ENCODE data around the gene OTUB1. TPM values are rescaled to one million over a fixed set of nuclear protein-coding genes. Genes with fewer than 3 reads are reported as not detected.

OTUB1 gene
- total RNA-seq, 1 experiment from 2014 or later, result 87.0 TPM

DNA sequence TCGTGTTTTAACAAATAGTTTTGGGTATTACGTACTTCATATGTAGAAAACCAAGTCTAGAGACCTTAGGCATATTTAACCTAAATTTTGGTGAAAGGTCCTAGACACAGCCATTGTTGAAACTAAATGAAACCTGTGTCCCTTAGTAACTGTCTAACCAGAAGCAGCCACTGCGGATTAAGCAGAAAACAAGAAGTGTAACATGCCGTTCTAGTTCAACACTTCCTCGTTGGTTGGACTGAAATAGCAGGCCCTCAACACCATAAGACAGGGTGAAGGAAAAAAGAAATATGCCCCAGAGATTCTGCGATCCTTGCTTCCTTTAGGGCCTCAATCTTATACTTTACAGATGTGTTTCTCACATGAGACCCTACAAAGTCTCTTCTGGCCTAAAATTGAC is 45.5 kb upstream of the OTUB1 start (continued):
- TF ChIP-seq FOSL1 (IDR thresholded peaks at IDR 0.05; ENCODE audit: low read depth) (no peak), CEBPB (IDR thresholded peaks at IDR 0.05; ENCODE audit: low read depth) (no peak), EZH2phosphoT487 (IDR thresholded peaks at IDR 0.05; ENCODE audit: borderline replicate concordance) (no peak), RAD21 (IDR thresholded peaks at IDR 0.05; ENCODE audit: low read depth) (no peak), POLR2A (IDR thresholded peaks at IDR 0.05; ENCODE audit: borderline replicate concordance, extremely low read depth, insufficient read depth, insufficient read length) (no peak), SIN3A (IDR thresholded peaks at IDR 0.05; ENCODE audit: low read depth) (no peak), EGR1 (IDR thresholded peaks at IDR 0.05; ENCODE audit: low read depth) (no peak)
- TF ChIP-seq, protein P1, sequence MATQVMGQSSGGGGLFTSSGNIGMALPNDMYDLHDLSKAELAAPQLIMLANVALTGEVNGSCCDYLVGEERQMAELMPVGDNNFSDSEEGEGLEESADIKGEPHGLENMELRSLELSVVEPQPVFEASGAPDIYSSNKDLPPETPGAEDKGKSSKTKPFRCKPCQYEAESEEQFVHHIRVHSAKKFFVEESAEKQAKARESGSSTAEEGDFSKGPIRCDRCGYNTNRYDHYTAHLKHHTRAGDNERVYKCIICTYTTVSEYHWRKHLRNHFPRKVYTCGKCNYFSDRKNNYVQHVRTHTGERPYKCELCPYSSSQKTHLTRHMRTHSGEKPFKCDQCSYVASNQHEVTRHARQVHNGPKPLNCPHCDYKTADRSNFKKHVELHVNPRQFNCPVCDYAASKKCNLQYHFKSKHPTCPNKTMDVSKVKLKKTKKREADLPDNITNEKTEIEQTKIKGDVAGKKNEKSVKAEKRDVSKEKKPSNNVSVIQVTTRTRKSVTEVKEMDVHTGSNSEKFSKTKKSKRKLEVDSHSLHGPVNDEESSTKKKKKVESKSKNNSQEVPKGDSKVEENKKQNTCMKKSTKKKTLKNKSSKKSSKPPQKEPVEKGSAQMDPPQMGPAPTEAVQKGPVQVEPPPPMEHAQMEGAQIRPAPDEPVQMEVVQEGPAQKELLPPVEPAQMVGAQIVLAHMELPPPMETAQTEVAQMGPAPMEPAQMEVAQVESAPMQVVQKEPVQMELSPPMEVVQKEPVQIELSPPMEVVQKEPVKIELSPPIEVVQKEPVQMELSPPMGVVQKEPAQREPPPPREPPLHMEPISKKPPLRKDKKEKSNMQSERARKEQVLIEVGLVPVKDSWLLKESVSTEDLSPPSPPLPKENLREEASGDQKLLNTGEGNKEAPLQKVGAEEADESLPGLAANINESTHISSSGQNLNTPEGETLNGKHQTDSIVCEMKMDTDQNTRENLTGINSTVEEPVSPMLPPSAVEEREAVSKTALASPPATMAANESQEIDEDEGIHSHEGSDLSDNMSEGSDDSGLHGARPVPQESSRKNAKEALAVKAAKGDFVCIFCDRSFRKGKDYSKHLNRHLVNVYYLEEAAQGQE (IDR thresholded peaks at IDR 0.05; ENCODE audit: low read depth), result no peak

DNA sequence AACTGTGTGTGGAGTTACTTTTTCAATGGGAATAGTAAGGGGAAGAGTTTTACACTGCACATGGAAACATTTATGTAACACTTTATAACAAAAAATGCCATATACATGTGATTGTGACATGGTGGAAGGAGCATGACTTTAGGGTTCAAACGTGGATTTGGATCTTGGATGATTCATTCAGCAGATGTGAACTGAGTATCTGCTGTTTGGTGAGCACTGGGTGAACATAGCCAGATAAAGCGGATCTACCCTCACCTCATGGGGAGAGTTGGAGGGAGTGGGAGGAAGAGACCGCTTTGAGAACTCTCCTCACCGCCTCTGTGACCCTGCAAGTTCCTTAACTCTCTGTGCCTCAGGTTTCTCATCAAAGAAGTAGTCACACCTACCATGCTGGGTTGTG is 44.3 kb upstream of the OTUB1 start:
- H3K36me3 ChIP-seq (ENCODE audit: control insufficient read depth in 1 of 2, insufficient read depth in 2 of 2, low read length in 2 of 2), result peaks cover 5 to 8% of the 10 kb centered on the region in 2 experiments; a peak in 3 of 4 replicates
- H3K27ac ChIP-seq (ENCODE audit: low read depth, low read length), result no peak overlapping the region
- peaks cover 9 to 34% of the 10 kb centered on the region in 2 experiments for H3K4me1 ChIP-seq (ENCODE audit: control insufficient read depth in 1 of 2, insufficient read depth in 2 of 2, low read length in 2 of 2)
- RAD21 ChIA-PET (ENCODE audit: low non-redundant PET in 1 of 2, low total read pairs in 2 of 2, uncharacterized antibody in 2 of 2, unreplicated experiment in 2 of 2), result no interaction called here
- no peaks in the 10 kb centered on the region for H3K9me3 ChIP-seq (ENCODE audit: control insufficient read depth in 1 of 2, insufficient read depth in 1 of 2, low read depth in 1 of 2, low read length in 2 of 2)
- CTCF ChIA-PET, result no interaction called here
- DNase-seq (ENCODE audit: low read depth, low spot score) (no peak), ATAC-seq (no peak)
- H2AFZ ChIP-seq (ENCODE audit: low read depth, low read length, poor library complexity, severe bottlenecking), result no peak overlapping the region
- no peak overlapping the region for H3K4me3 ChIP-seq (replicated peaks in 1 of 2; ENCODE audit: low read depth in 1 of 2, low read length in 2 of 2)
- POLR2A ChIA-PET, result no interaction called here
- H3K4me2 ChIP-seq (ENCODE audit: low read length), result no peak overlapping the region
- H3K79me2 ChIP-seq (ENCODE audit: insufficient read depth, low read length), result peaks cover 66% of the 10 kb centered on the region
- no peaks in the 10 kb centered on the region for H3K27me3 ChIP-seq (ENCODE audit: insufficient read depth, low read length)
- no peak overlapping the region for H3K9ac ChIP-seq (ENCODE audit: low read length)
- BruUV-seq (replicated peaks), result no TSS peak
- intact Hi-C loops (cut with micrococcal nuclease), result no loop called here
- H3K9me2 ChIP-seq (ENCODE audit: insufficient read depth), result no peaks in the 10 kb centered on the region
- no peaks in the 10 kb centered on the region; the same call in 1 of the 2 replicates for H4K20me1 ChIP-seq (ENCODE audit: insufficient read depth)
- TF ChIP-seq SIN3A (IDR thresholded peaks at IDR 0.05; ENCODE audit: low read depth) (no peak), CBX3 (IDR thresholded peaks at IDR 0.05; ENCODE audit: low read depth) (no peak), EZH2phosphoT487 (IDR thresholded peaks at IDR 0.05; ENCODE audit: borderline replicate concordance) (no peak), SRF (IDR thresholded peaks at IDR 0.05; ENCODE audit: low read depth) (no peak), POLR2A (IDR thresholded peaks at IDR 0.05; ENCODE audit: borderline replicate concordance, extremely low read depth, insufficient read depth, insufficient read length) (no peak), POLR2AphosphoS5 (IDR thresholded peaks at IDR 0.05; ENCODE audit: low read depth, low read length) (no peak), CEBPB (IDR thresholded peaks at IDR 0.05; ENCODE audit: low read depth) (no peak), JUND (IDR thresholded peaks at IDR 0.05) (no peak)
- TF ChIP-seq, protein P1 (IDR thresholded peaks at IDR 0.05; ENCODE audit: low read depth), result no peak
- TF ChIP-seq, protein P2, sequence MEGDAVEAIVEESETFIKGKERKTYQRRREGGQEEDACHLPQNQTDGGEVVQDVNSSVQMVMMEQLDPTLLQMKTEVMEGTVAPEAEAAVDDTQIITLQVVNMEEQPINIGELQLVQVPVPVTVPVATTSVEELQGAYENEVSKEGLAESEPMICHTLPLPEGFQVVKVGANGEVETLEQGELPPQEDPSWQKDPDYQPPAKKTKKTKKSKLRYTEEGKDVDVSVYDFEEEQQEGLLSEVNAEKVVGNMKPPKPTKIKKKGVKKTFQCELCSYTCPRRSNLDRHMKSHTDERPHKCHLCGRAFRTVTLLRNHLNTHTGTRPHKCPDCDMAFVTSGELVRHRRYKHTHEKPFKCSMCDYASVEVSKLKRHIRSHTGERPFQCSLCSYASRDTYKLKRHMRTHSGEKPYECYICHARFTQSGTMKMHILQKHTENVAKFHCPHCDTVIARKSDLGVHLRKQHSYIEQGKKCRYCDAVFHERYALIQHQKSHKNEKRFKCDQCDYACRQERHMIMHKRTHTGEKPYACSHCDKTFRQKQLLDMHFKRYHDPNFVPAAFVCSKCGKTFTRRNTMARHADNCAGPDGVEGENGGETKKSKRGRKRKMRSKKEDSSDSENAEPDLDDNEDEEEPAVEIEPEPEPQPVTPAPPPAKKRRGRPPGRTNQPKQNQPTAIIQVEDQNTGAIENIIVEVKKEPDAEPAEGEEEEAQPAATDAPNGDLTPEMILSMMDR (IDR thresholded peaks at IDR 0.05 in 2 of 3, conservative IDR thresholded peaks at IDR 0.05 in 1 of 3; ENCODE audit: borderline replicate concordance in 1 of 3, insufficient read depth in 1 of 3, low read depth in 2 of 3, low read length in 2 of 3), result no peak
- TF ChIP-seq, protein P3, sequence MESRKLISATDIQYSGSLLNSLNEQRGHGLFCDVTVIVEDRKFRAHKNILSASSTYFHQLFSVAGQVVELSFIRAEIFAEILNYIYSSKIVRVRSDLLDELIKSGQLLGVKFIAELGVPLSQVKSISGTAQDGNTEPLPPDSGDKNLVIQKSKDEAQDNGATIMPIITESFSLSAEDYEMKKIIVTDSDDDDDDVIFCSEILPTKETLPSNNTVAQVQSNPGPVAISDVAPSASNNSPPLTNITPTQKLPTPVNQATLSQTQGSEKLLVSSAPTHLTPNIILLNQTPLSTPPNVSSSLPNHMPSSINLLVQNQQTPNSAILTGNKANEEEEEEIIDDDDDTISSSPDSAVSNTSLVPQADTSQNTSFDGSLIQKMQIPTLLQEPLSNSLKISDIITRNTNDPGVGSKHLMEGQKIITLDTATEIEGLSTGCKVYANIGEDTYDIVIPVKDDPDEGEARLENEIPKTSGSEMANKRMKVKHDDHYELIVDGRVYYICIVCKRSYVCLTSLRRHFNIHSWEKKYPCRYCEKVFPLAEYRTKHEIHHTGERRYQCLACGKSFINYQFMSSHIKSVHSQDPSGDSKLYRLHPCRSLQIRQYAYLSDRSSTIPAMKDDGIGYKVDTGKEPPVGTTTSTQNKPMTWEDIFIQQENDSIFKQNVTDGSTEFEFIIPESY (IDR thresholded peaks at IDR 0.05; ENCODE audit: extremely low read depth, insufficient replicate concordance, low read length), result no peak
